HUES64 (cell line): ENCODE data around the gene HPSE2.
"Not testable (repeated sequence)": the region's sequence is repeated elsewhere in the genome, so short reads cannot be mapped to it uniquely, and the experiment has no call there.

Experiments
- H3K27ac ChIP-seq: 2 replicates; pipeline ENCODE4 v1.7.0; 2013; ENCODE audit warnings: low read depth, low read length, inconsistent platforms
- H3K27me3 ChIP-seq: 2 replicates; pipeline ENCODE4 v1.6.1; 2013; ENCODE audit warnings: mild to moderate bottlenecking, low read length; ENCODE audit not compliant: insufficient read depth
- H3K36me3 ChIP-seq: 2 replicates; pipeline ENCODE4 v1.6.1; 2013; ENCODE audit warnings: mild to moderate bottlenecking, low read length; ENCODE audit not compliant: insufficient read depth
- H3K4me1 ChIP-seq: 2 replicates; pipeline ENCODE4 v1.6.1; 2013; ENCODE audit warnings: mild to moderate bottlenecking, low read length, moderate library complexity; ENCODE audit not compliant: insufficient read depth
- H3K4me3 ChIP-seq: 2 replicates; pipeline ENCODE4 v1.5.1; 2013; ENCODE audit warnings: mild to moderate bottlenecking, low read length, moderate library complexity
- H3K9ac ChIP-seq: 2 replicates; pipeline ENCODE4 v1.6.1; 2013; ENCODE audit warnings: mild to moderate bottlenecking, low read depth, low read length
- H3K9me3 ChIP-seq: 2 replicates; pipeline ENCODE4 v1.6.1; 2013; ENCODE audit warnings: low read depth, low read length; ENCODE audit not compliant: insufficient read depth
- WGBS: fragments of 150-250, 120-280 bp; methylation state at CpG from one replicate; pipeline ENCODE4 v1.1.7; 2013; ENCODE audit warnings: missing lambda C conversion rate; 5-methylcytosine and 5-hydroxymethylcytosine counted together

Gene HPSE2

DNA sequence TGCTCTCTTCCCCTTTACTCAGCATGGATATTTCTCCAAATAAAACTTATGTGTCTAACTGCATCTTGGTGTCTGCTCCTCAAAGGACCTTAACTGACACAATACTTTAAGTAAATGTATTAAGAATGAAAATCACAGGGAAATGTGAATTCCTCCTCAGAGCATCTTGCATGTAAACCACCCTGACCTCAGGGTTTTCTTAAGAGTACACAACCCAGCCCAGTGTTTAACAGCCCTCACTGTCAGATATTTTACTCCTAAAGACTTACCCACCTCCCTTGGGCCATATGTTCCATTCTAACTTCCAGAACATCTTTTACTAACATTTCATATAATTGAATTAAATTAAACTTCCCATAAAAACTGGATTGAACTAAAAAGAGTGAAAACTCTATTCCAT, 315.3 kb downstream of the HPSE2 start:
- Histone ChIP-seq H3K27ac (no peak overlapping the region), H3K9ac (no peak overlapping the region), H3K36me3 (no peaks in the 10 kb centered on the region), H3K9me3 (no peaks in the 10 kb centered on the region), H3K27me3 (no peaks in the 10 kb centered on the region), H3K4me3 (no peak overlapping the region), H3K4me1 (no peaks in the 10 kb centered on the region; the same call in 1 of the 2 replicates)

DNA sequence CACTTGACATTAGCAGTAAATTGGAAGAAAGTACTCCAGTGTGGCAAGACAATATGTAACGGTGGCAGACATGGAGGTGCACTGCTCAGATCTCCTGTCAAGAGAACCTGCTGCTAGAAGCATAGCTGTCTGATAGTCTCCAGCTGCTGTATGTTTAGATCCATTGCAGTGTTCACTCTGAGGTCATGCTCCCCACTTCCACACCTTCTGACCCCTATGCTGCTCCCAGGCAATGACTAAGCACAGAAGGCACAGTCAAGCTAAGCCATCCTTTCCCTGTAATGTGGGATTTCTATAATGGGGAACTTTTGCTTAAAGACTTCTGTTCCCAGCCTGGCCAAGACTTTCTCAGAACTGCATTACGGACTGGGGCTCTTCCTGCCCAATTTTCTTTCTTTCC, 315.8 kb downstream of the HPSE2 start:
- 89% methylated on average over 2 of the region's 2 CpGs for WGBS
- no peak overlapping the region for H3K9ac ChIP-seq
- H3K27ac ChIP-seq: no peak overlapping the region
- H3K9me3 ChIP-seq: no peaks in the 10 kb centered on the region
- no peaks in the 10 kb centered on the region; the same call in 1 of the 2 replicates for H3K4me1 ChIP-seq
- H3K27me3 ChIP-seq: no peaks in the 10 kb centered on the region
- H3K4me3 ChIP-seq: no peak overlapping the region
- H3K36me3 ChIP-seq: no peaks in the 10 kb centered on the region

DNA sequence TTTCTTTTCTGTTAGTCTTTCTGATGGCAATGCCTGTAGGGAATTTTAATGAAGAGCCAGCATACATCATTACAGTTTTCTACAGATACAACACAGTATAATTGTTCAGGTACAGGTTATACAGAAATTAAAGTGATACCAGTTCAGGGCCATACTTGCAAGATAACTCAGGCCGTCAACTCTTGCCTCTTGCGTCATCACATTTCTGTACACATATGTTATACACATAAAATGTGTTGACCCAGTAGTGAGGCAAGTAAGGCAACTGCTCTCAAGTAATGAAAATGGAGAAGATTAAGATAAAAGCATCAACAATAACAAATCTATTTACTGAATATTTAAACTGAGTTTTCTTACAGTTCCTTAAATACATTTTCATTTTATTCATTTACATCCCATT, 317.8 kb downstream of the HPSE2 start:
- WGBS: 100% methylated on average over 1 of the region's 2 CpGs
- Histone ChIP-seq H3K9me3 (no peaks in the 10 kb centered on the region), H3K9ac (no peak overlapping the region), H3K27ac (no peak overlapping the region), H3K4me3 (no peak overlapping the region), H3K27me3 (no peaks in the 10 kb centered on the region), H3K36me3 (no peaks in the 10 kb centered on the region), H3K4me1 (no peaks in the 10 kb centered on the region; the same call in 1 of the 2 replicates)

DNA sequence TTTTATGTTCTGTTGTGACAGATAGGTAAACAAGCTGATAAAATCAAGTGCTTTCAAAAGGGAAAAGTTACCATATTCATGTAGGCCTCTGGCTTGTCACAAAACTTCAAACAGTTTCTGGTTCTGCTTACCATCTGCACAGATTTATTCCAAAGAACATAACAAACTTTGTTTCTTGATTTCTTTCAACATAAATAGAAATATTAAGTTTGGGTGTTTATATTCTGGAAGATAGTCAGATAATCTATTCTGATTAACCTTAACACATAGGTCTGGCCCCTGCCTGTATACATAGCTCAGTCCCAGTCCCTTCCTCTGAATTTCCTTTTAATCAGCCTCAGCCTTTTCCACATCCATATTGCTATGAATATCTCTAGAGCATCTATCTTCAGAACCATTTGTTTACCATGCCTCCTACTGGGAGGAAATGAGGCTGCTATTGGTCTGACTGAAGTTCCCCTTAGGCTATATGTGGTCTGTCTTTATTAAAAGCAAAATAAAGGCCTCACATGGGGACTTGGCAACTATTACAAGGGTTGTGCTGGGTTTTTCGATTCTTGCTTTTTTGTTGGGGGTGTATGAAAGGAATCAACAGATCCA, 319.0 kb downstream of the HPSE2 start:
- no peaks in the 10 kb centered on the region for H3K27me3 ChIP-seq
- WGBS: no CpG with 5 or more reads among the region's 1 CpG
- no peaks in the 10 kb centered on the region for H3K9me3 ChIP-seq
- H3K36me3 ChIP-seq: no peaks in the 10 kb centered on the region
- H3K27ac ChIP-seq: no peak overlapping the region
- H3K4me3 ChIP-seq: no peak overlapping the region
- no peak overlapping the region for H3K9ac ChIP-seq
- no peaks in the 10 kb centered on the region; the same call in 1 of the 2 replicates for H3K4me1 ChIP-seq

- Histone ChIP-seq H3K27ac (no peak overlapping the region), H3K9ac (no peak overlapping the region), H3K9me3 (no peaks in the 10 kb centered on the region), H3K36me3 (no peaks in the 10 kb centered on the region), H3K4me3 (no peak overlapping the region), H3K4me1 (no peaks in the 10 kb centered on the region; the same call in 1 of the 2 replicates), H3K27me3 (no peaks in the 10 kb centered on the region)
- WGBS: 21% methylated on average over 1 of the region's 1 CpG
These were observed 319.7 kb downstream of the HPSE2 start for GRCh38 chr10:98915911-98916310.

GRCh38 chr10:98910546-98910945, 325.1 kb downstream of the HPSE2 start:
- no peaks in the 10 kb centered on the region for H3K4me1 ChIP-seq
- WGBS: 93% methylated on average over 3 of the region's 3 CpGs
- no peak overlapping the region for H3K27ac ChIP-seq
- no peaks in the 10 kb centered on the region for H3K36me3 ChIP-seq
- no peak overlapping the region for H3K9ac ChIP-seq
- H3K4me3 ChIP-seq: no peak overlapping the region
- no peaks in the 10 kb centered on the region for H3K27me3 ChIP-seq
- H3K9me3 ChIP-seq: no peaks in the 10 kb centered on the region

DNA sequence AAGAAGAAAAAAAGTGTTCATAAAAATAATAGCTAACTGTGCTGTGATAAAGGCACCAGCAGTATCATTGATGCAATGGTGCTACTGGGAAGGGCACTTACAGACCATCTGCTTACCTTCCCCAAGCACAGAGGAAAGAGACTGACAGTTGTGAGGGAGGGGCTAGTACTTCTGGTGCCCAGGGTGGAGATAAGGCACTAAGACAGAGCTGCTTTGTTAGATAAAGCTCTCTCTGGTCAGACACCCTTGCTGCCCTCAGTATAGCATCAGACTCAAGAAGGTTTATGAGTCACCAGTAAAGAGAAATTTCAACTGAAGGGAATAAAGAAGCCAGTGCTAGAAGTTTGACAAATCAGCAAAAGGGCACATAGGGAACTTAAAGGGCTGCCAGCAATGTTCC, 325.6 kb downstream of the HPSE2 start:
- Histone ChIP-seq H3K9me3 (no peaks in the 10 kb centered on the region), H3K4me3 (no peak overlapping the region), H3K4me1 (no peaks in the 10 kb centered on the region), H3K27me3 (no peaks in the 10 kb centered on the region), H3K9ac (no peak overlapping the region), H3K36me3 (no peaks in the 10 kb centered on the region), H3K27ac (no peak overlapping the region)

DNA sequence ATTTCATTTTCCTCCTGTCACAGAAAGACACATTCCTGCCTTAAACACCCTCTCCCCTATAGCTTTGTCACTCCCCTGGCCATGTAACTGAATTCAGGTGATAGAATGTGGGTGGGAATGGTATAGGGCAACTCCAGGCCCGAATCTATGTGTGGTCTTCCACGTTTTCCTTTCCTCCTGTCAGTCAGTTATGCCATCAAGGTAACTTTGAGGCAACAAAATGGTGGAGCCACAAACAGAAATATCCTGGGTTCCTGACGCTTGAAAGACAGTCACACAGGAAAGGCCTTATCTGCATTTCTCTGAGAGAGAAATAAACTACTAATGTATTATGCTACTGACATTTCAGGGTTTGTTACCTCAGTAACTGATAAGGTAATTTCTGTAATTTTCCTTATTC, 326.8 kb downstream of the HPSE2 start:
- Histone ChIP-seq H3K4me3 (no peak overlapping the region), H3K9me3 (no peaks in the 10 kb centered on the region), H3K9ac (no peak overlapping the region), H3K36me3 (no peaks in the 10 kb centered on the region), H3K27me3 (no peaks in the 10 kb centered on the region), H3K27ac (no peak overlapping the region), H3K4me1 (no peaks in the 10 kb centered on the region)
- WGBS: 96% methylated on average over 3 of the region's 3 CpGs

DNA sequence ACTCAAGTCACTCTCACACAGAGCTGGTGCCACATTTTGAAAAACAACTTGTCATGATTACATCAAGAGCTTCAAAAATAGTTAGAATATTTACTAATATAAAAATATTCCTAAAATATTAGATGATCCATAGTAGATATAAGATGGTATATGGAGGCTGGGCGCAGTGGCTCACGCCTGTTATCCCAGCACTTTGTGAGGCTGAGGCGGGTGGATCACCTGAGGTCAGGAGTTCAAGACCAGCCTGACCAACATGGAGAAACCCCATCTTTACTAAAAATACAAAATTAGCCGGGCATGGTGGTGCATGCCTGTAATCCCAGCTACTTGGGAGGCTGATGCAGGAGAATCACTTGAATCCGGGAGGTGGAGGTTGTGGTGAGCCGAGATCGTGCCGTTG, 327.4 kb downstream of the HPSE2 start:
- H3K9ac ChIP-seq, H3K27ac ChIP-seq: not testable (repeated sequence)
- WGBS: 87% methylated on average over 8 of the region's 8 CpGs

GRCh38 chr10:98901441-98902110, 334.1 kb downstream of the HPSE2 start:
- Histone ChIP-seq H3K9ac (no peak overlapping the region), H3K36me3 (no peaks in the 10 kb centered on the region), H3K4me3 (no peak overlapping the region), H3K9me3 (no peaks in the 10 kb centered on the region), H3K27ac (no peak overlapping the region), H3K4me1 (no peaks in the 10 kb centered on the region), H3K27me3 (no peaks in the 10 kb centered on the region)
- whole genome bisulfite sequencing: 86% methylated on average over 4 of the region's 4 CpGs

More for the DNA sequence above, 327.4 kb downstream of the HPSE2 start:
- H3K9me3 ChIP-seq, H3K4me3 ChIP-seq, H3K4me1 ChIP-seq, H3K27me3 ChIP-seq, H3K36me3 ChIP-seq: not testable (repeated sequence)

DNA sequence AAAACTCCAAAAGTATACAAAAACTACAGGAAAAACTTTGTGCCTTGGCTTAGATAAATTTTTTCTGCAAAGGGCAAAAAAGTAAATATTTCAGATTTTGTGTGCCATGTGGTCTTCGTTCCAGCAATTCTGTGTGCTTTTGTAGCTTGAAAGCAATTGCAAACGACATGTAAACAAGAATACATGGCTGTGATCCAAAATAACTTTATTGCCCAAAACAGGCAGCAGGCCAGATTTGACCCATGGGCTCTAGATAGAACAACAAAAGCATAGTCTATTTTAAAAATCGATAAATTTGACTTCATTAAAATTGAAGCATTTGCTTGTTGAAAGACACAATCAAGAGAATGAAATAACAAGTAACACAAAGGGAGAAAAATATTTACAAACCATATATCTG, 336.6 kb downstream of the HPSE2 start:
- H3K4me1 ChIP-seq: no peaks in the 10 kb centered on the region
- no peak overlapping the region for H3K9ac ChIP-seq
- no peaks in the 10 kb centered on the region for H3K9me3 ChIP-seq
- no peak overlapping the region for H3K4me3 ChIP-seq
- no peak overlapping the region for H3K27ac ChIP-seq
- H3K27me3 ChIP-seq: no peaks in the 10 kb centered on the region
- H3K36me3 ChIP-seq: no peaks in the 10 kb centered on the region
- 94% methylated on average over 3 of the region's 3 CpGs for WGBS

DNA sequence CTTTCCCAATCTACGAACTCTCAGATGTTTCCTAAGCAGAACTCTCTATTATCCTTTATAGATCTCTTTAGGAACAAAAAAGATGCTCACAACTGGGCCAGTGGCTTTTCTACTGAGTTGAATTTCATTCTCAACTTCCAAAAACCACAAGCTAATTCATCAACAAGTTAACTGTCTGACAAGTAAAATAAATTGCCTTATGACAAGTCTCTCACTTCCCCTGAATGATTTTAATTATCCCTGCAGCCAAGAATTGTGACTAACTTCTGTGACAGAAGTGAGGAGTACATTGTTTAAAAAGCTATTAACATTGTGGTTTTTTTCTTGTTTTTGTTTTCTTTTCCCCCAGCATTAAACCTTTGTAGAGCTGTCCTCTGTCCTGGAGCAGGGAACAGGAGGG, 343.1 kb downstream of the HPSE2 start:
- H3K9me3 ChIP-seq: no peaks in the 10 kb centered on the region
- WGBS: 88% methylated on average over 1 of the region's 1 CpG
- no peaks in the 10 kb centered on the region for H3K4me1 ChIP-seq
- no peaks in the 10 kb centered on the region for H3K36me3 ChIP-seq
- H3K27ac ChIP-seq: no peak overlapping the region
- H3K27me3 ChIP-seq: no peaks in the 10 kb centered on the region
- H3K9ac ChIP-seq: no peak overlapping the region
- no peak overlapping the region for H3K4me3 ChIP-seq
